HG03457 (cell line): ENCODE results near the gene PRDM15.

Experiments
- ATAC-seq: cut with Tn5 transposase; IDR thresholded peaks from one replicate; pipeline ENCODE4 v1.9.1; 2021; ENCODE audit warnings: moderate number of reproducible peaks; ENCODE audit not compliant: unreplicated experiment

Gene PRDM15

GRCh38 chr21:41907496-41908258 is 28.5 kb upstream of the PRDM15 start:
- ATAC-seq: no peak

- no peak for ATAC-seq
These were observed 27.6 kb upstream of the PRDM15 start for GRCh38 chr21:41906770-41907169.

GRCh38 chr21:41903559-41904351 is 24.6 kb upstream of the PRDM15 start:
- ATAC-seq: no peak

- no peak for ATAC-seq
These were observed 23.8 kb upstream of the PRDM15 start for GRCh38 chr21:41902946-41903345.

GRCh38 chr21:41901782-41902181 is 22.6 kb upstream of the PRDM15 start:
- no peak for ATAC-seq

GRCh38 chr21:41901099-41901498 is 22.0 kb upstream of the PRDM15 start:
- ATAC-seq: no peak

GRCh38 chr21:41900401-41900800 is 21.3 kb upstream of the PRDM15 start:
- ATAC-seq: no peak

GRCh38 chr21:41899426-41900202 is 20.5 kb upstream of the PRDM15 start:
- ATAC-seq: no peak

- no peak for ATAC-seq
These were observed 19.9 kb upstream of the PRDM15 start for GRCh38 chr21:41898998-41899397.

- no peak for ATAC-seq
These were observed 18.6 kb upstream of the PRDM15 start for GRCh38 chr21:41897700-41898099.

- no peak for ATAC-seq
These were observed 18.0 kb upstream of the PRDM15 start for GRCh38 chr21:41897047-41897669.

GRCh38 chr21:41895643-41896493 is 16.7 kb upstream of the PRDM15 start:
- ATAC-seq: no peak

GRCh38 chr21:41894922-41895557 is 15.9 kb upstream of the PRDM15 start:
- no peak for ATAC-seq

GRCh38 chr21:41894511-41894910 is 15.4 kb upstream of the PRDM15 start:
- ATAC-seq: no peak

- ATAC-seq: no peak
These were observed 13.6 kb upstream of the PRDM15 start for GRCh38 chr21:41892726-41893125.

GRCh38 chr21:41891132-41891531 is 12.0 kb upstream of the PRDM15 start:
- no peak for ATAC-seq

- no peak for ATAC-seq
These were observed 11.2 kb upstream of the PRDM15 start for GRCh38 chr21:41890355-41890754.

- no peak for ATAC-seq
These were observed 9.7 kb upstream of the PRDM15 start for GRCh38 chr21:41888749-41889376.

- no peak for ATAC-seq
These were observed 8.5 kb upstream of the PRDM15 start for GRCh38 chr21:41887667-41888066.
